H1 (cell line): ENCODE results near the gene RHD.
"Not testable (repeated sequence)": the region's sequence is repeated elsewhere in the genome, so short reads cannot be mapped to it uniquely, and the experiment has no call there.

Source experiments
- CTCF ChIP-seq, 3 experiments: IDR thresholded peaks; 1 replicate in 2 of 3; 2 replicates in 1 of 3; pipeline versions ENCODE4 v1.5.1 to v1.6.1; 2011; ENCODE audit warnings: low read length in 3 of 3, mild to moderate bottlenecking in 3 of 3, inconsistent platforms in 2 of 3, low read depth in 1 of 3, moderate library complexity in 1 of 3; ENCODE audit not compliant: insufficient read depth in 1 of 3; ENCODE audit errors: control extremely low read depth in 1 of 3
- EGR1 ChIP-seq: IDR thresholded peaks from 2 replicates; pipeline ENCODE4 v1.6.1; 2011; ENCODE audit warnings: low read depth, low read length, borderline replicate concordance
- FOSL1 ChIP-seq: IDR thresholded peaks from 2 replicates; pipeline ENCODE4 v1.6.1; 2011; ENCODE audit warnings: mild to moderate bottlenecking, low read depth, low read length, moderate library complexity; ENCODE audit not compliant: insufficient read depth
- HDAC2 ChIP-seq, 2 experiments: fragments of 300-600 bp in 1 of 2; sonication (generic) in 1 of 2; IDR thresholded peaks; 2 replicates each; pipeline ENCODE4 v1.6.1; 2011 to 2012; ENCODE audit warnings: low read depth in 2 of 2, low read length in 2 of 2, mild to moderate bottlenecking in 2 of 2, moderate library complexity in 2 of 2, borderline replicate concordance in 1 of 2, inconsistent platforms in 1 of 2
- MAFK ChIP-seq: IDR thresholded peaks from 2 replicates; pipeline ENCODE4 v1.6.1; 2012; ENCODE audit warnings: low read depth, mild to moderate bottlenecking, improper control_type of control experiment, low read length
- POLR2A ChIP-seq, 2 experiments: IDR thresholded peaks; 1 replicate in 1 of 2; 2 replicates in 1 of 2; pipeline ENCODE4 v1.6.1; 2011; ENCODE audit warnings: low read depth in 2 of 2, low read length in 2 of 2, mild to moderate bottlenecking in 2 of 2; ENCODE audit errors: control extremely low read depth in 1 of 2
- POLR2AphosphoS5 ChIP-seq: IDR thresholded peaks from 2 replicates; pipeline ENCODE4 v1.6.1; 2011; ENCODE audit warnings: low read depth, low read length
- RAD21 ChIP-seq, 2 experiments: IDR thresholded peaks in 1 of 2; conservative IDR thresholded peaks in 1 of 2; 2 replicates each; pipeline ENCODE4 v1.6.1; 2011; ENCODE audit warnings: low read depth in 2 of 2, low read length in 2 of 2, improper control_type of control experiment in 1 of 2, inconsistent platforms in 1 of 2, mild to moderate bottlenecking in 1 of 2, moderate library complexity in 1 of 2
- RNF2 ChIP-seq: fragments of 200-900, 300-1000 bp; sonication (generic); IDR thresholded peaks from 2 replicates; pipeline ENCODE4 v1.7.1; 2016; ENCODE audit warnings: borderline replicate concordance, low read depth, mild to moderate bottlenecking, antibody characterized with exemption, low read length; ENCODE audit not compliant: poor library complexity, severe bottlenecking; ENCODE audit errors: missing control alignments
- SIX5 ChIP-seq: IDR thresholded peaks from 2 replicates; pipeline ENCODE4 v1.6.1; 2011; ENCODE audit warnings: mild to moderate bottlenecking, low read depth, low read length
- USF2 ChIP-seq: IDR thresholded peaks from 2 replicates; pipeline ENCODE4 v1.6.1; 2011; ENCODE audit warnings: low read length, improper control_type of control experiment

GRCh38 chr1:25324407-25324806 lies 52.1 kb downstream of the RHD start:
- not testable (repeated sequence) for TF ChIP-seq SIX5; CTCF (IDR thresholded peaks at IDR 0.05; ENCODE audit: control extremely low read depth in 1 of 3, insufficient read depth in 1 of 3, low read depth in 1 of 3, low read length in 3 of 3); RAD21 (IDR thresholded peaks at IDR 0.05 in 1 of 2, conservative IDR thresholded peaks at IDR 0.05 in 1 of 2; ENCODE audit: low read depth in 2 of 2, low read length in 2 of 2); EGR1; POLR2AphosphoS5; RNF2; POLR2A (IDR thresholded peaks at IDR 0.05; ENCODE audit: control extremely low read depth in 1 of 2, low read depth in 2 of 2, low read length in 2 of 2); MAFK; USF2; FOSL1; HDAC2 (IDR thresholded peaks at IDR 0.05; ENCODE audit: borderline replicate concordance in 1 of 2, low read depth in 2 of 2, low read length in 2 of 2)
